GM20000 (cell line): ENCODE data around the gene FKBP6.
A peak's percentile ranks its signal among the peaks of the same experiment; 100 is the strongest.
"Not testable (repeated sequence)": the region's sequence is repeated elsewhere in the genome, so short reads cannot be mapped to it uniquely, and the experiment has no call there.

Experiments used
- DNase-seq: peaks from one replicate; pipeline ENCODE4 v3.0.0; 2012; ENCODE audit warnings: low spot score
- CTCF ChIP-seq: IDR thresholded peaks from 2 replicates; pipeline ENCODE4 v1.5.1; 2012; ENCODE audit warnings: mild to moderate bottlenecking, control low read depth; ENCODE audit errors: extremely low read depth, missing control alignments

FKBP6 gene

GRCh38 chr7:73327922-73328321, at the start of gene FKBP6, which contains the start of gene TRIM50:
TSS of gene FKBP6 (plus strand) at chr7:73328161. CDS start at chr7:73328429, 268 bp downstream.
TSS of gene TRIM50 (minus strand) at chr7:73328082. CDS start at chr7:73324787, 3,295 bp downstream.
- not testable (repeated sequence) for DNase-seq

- not testable (repeated sequence) for DNase-seq
These were observed 30.7 kb upstream of the FKBP6 start for GRCh38 chr7:73297235-73297634.

- not testable (repeated sequence) for DNase-seq
These were observed 30.3 kb upstream of the FKBP6 start for GRCh38 chr7:73297706-73298105.

GRCh38 chr7:73299812-73300211, 28.1 kb upstream of the FKBP6 start:
- not testable (repeated sequence) for DNase-seq

GRCh38 chr7:73301108-73301507, 26.9 kb upstream of the FKBP6 start:
- DNase-seq: not testable (repeated sequence)

GRCh38 chr7:73302846-73303245, 25.1 kb upstream of the FKBP6 start:
- DNase-seq: not testable (repeated sequence)

- no peak for DNase-seq
- TF ChIP-seq CTCF: no peak
These were observed 24.4 kb upstream of the FKBP6 start for GRCh38 chr7:73303546-73303945.

GRCh38 chr7:73304071-73304470, 23.9 kb upstream of the FKBP6 start:
- DNase-seq: no peak

GRCh38 chr7:73304612-73305387, 23.2 kb upstream of the FKBP6 start:
- not testable (repeated sequence) for DNase-seq

More at GRCh38 chr7:73304071-73304470, 23.9 kb upstream of the FKBP6 start:
- no peak for TF ChIP-seq CTCF

- DNase-seq: no peak
- TF ChIP-seq CTCF: no peak
These were observed 20.5 kb upstream of the FKBP6 start for GRCh38 chr7:73307436-73307835.

GRCh38 chr7:73308074-73308664, 19.8 kb upstream of the FKBP6 start:
- DNase-seq: peak; percentile 34
- no peak for TF ChIP-seq CTCF
